Measurements from ENCODE around the gene ENOSF1. TPM values are rescaled to one million over a fixed set of nuclear protein-coding genes. Genes with fewer than 3 reads are reported as not detected.

The ENOSF1 gene
- total RNA-seq, 1 donor, result 47.0 TPM

- Histone ChIP-seq H3K27ac (ENCODE audit: low read depth, low read length) (no peak overlapping the region), H4K20me1 (ENCODE audit: insufficient read depth, low read length) (no peaks in the 10 kb centered on the region), H3K27me3 (ENCODE audit: insufficient read depth, low read length) (no peaks in the 10 kb centered on the region), H3K79me2 (ENCODE audit: insufficient read depth, low read length) (no peaks in the 10 kb centered on the region), H3K4me3 (ENCODE audit: insufficient read depth, low read length) (no peak overlapping the region), H3K36me3 (ENCODE audit: insufficient read depth, low read length) (peaks cover 69% of the 10 kb centered on the region), H3K4me1 (ENCODE audit: insufficient read depth, low read length) (peaks cover 4% of the 10 kb centered on the region), H2AFZ (ENCODE audit: low read length) (no peak overlapping the region), H3K9me3 (ENCODE audit: low read depth, low read length) (no peaks in the 10 kb centered on the region), H3K4me2 (ENCODE audit: insufficient read depth, low read length) (no peak overlapping the region)
- DNase-seq (ENCODE audit: insufficient read length, low spot score, missing footprints), result peak; percentile 76
- TF ChIP-seq, protein P1, sequence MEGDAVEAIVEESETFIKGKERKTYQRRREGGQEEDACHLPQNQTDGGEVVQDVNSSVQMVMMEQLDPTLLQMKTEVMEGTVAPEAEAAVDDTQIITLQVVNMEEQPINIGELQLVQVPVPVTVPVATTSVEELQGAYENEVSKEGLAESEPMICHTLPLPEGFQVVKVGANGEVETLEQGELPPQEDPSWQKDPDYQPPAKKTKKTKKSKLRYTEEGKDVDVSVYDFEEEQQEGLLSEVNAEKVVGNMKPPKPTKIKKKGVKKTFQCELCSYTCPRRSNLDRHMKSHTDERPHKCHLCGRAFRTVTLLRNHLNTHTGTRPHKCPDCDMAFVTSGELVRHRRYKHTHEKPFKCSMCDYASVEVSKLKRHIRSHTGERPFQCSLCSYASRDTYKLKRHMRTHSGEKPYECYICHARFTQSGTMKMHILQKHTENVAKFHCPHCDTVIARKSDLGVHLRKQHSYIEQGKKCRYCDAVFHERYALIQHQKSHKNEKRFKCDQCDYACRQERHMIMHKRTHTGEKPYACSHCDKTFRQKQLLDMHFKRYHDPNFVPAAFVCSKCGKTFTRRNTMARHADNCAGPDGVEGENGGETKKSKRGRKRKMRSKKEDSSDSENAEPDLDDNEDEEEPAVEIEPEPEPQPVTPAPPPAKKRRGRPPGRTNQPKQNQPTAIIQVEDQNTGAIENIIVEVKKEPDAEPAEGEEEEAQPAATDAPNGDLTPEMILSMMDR (IDR thresholded peaks at IDR 0.05; ENCODE audit: extremely low read depth, low read depth, low read length), result no peak
Observed at GRCh38 chr18:677951-678381, 34.5 kb downstream of the ENOSF1 start.

- Histone ChIP-seq H3K79me2 (ENCODE audit: insufficient read depth, low read length) (no peaks in the 10 kb centered on the region), H3K36me3 (ENCODE audit: insufficient read depth, low read length) (peaks cover 74% of the 10 kb centered on the region), H2AFZ (ENCODE audit: low read length) (no peak overlapping the region), H3K9me3 (ENCODE audit: low read depth, low read length) (no peaks in the 10 kb centered on the region), H3K27me3 (ENCODE audit: insufficient read depth, low read length) (no peaks in the 10 kb centered on the region), H3K4me2 (ENCODE audit: insufficient read depth, low read length) (no peak overlapping the region), H3K27ac (ENCODE audit: low read depth, low read length) (no peak overlapping the region), H4K20me1 (ENCODE audit: insufficient read depth, low read length) (no peaks in the 10 kb centered on the region), H3K4me1 (ENCODE audit: insufficient read depth, low read length) (peaks cover 4% of the 10 kb centered on the region), H3K4me3 (ENCODE audit: insufficient read depth, low read length) (no peak overlapping the region)
- DNase-seq (ENCODE audit: insufficient read length, low spot score, missing footprints), result no peak
- TF ChIP-seq, protein P1 (IDR thresholded peaks at IDR 0.05; ENCODE audit: extremely low read depth, low read depth, low read length), result no peak
Observed at GRCh38 chr18:677145-677544, 35.3 kb downstream of the ENOSF1 start.

DNA sequence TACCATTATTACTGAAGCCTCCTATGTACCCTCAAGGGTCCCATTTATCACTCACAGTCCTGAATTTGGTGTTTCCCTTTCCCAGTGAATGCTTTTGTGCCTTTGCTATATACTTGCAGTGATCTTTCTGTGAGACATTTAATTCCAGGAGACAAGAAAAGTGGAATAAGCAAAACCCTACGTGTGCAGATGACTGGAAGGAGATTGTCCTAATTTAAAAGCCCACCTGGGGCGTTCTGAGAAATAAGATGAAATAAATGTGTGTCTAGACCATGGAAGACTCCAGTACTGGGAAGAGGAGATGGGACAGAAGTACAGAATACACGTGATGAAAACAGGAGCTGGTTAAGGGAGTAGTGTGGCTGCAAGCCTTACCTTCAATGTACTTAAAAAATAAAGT, 35.7 kb downstream of the ENOSF1 start:
- DNase-seq (ENCODE audit: insufficient read length, low spot score, missing footprints), result no peak
- no peaks in the 10 kb centered on the region for H3K79me2 ChIP-seq (ENCODE audit: insufficient read depth, low read length)
- no peak overlapping the region for H3K4me2 ChIP-seq (ENCODE audit: insufficient read depth, low read length)
- H3K27ac ChIP-seq (ENCODE audit: low read depth, low read length), result no peak overlapping the region
- H2AFZ ChIP-seq (ENCODE audit: low read length), result no peak overlapping the region
- H3K4me3 ChIP-seq (ENCODE audit: insufficient read depth, low read length), result no peak overlapping the region
- H3K9me3 ChIP-seq (ENCODE audit: low read depth, low read length), result no peaks in the 10 kb centered on the region
- no peaks in the 10 kb centered on the region for H3K27me3 ChIP-seq (ENCODE audit: insufficient read depth, low read length)
- TF ChIP-seq, protein P1 (IDR thresholded peaks at IDR 0.05; ENCODE audit: extremely low read depth, low read depth, low read length), result no peak
- peaks cover 4% of the 10 kb centered on the region for H3K4me1 ChIP-seq (ENCODE audit: insufficient read depth, low read length)
- no peaks in the 10 kb centered on the region for H4K20me1 ChIP-seq (ENCODE audit: insufficient read depth, low read length)
- H3K36me3 ChIP-seq (ENCODE audit: insufficient read depth, low read length), result peaks cover 72% of the 10 kb centered on the region

DNA sequence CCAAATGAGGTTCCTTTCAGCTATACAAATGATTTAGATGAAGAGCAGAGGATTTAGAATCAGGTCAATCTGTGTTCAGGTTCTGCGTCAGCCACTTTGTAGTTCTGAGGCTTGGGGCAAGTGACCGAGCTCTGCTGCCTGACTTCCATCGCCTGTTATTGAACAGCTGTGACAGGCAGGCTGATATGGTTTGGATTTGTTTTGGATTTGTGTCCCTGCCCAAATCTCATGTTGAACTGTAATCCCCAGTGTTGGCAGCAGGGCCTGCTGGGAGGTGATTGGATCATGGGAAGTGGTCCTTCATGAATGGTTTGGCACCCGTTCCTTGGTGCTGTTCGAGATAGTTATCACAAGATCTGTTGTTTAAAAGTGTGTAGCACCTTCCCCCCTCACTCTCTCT, 36.4 kb downstream of the ENOSF1 start:
- no peak for DNase-seq (ENCODE audit: insufficient read length, low spot score, missing footprints)
- Histone ChIP-seq H3K4me3 (ENCODE audit: insufficient read depth, low read length) (no peak overlapping the region), H3K9me3 (ENCODE audit: low read depth, low read length) (no peaks in the 10 kb centered on the region), H2AFZ (ENCODE audit: low read length) (no peak overlapping the region), H3K4me2 (ENCODE audit: insufficient read depth, low read length) (no peak overlapping the region), H3K27ac (ENCODE audit: low read depth, low read length) (no peak overlapping the region), H3K79me2 (ENCODE audit: insufficient read depth, low read length) (peaks cover 2% of the 10 kb centered on the region), H4K20me1 (ENCODE audit: insufficient read depth, low read length) (no peaks in the 10 kb centered on the region), H3K4me1 (ENCODE audit: insufficient read depth, low read length) (peaks cover 4% of the 10 kb centered on the region), H3K36me3 (ENCODE audit: insufficient read depth, low read length) (peaks cover 72% of the 10 kb centered on the region), H3K27me3 (ENCODE audit: insufficient read depth, low read length) (no peaks in the 10 kb centered on the region)
- TF ChIP-seq, protein P1 (IDR thresholded peaks at IDR 0.05; ENCODE audit: extremely low read depth, low read depth, low read length), result no peak

Measured in osteoblast (primary cell).